IMR-90 (cell line): ENCODE measurements around the gene MED26. TPM values are rescaled to one million over a fixed set of nuclear protein-coding genes. Genes with fewer than 3 reads are reported as not detected.
A peak's percentile ranks its signal among the peaks of the same experiment; 100 is the strongest.

Experiments used
- ATAC-seq: fragments of 200-7000 bp; cut with Tn5 transposase; 2 replicates; pipeline ENCODE4 v1.9.1; 2020; ENCODE audit warnings: low read depth, mild to moderate bottlenecking, moderate library complexity
- BruUV-seq: library from RNA; stranded (reverse); fragments of 400-500 nt; replicated peaks from 2 replicates; lab custom pipeline; 2021; lab: Mats Ljungman, UMichigan
- CTCF ChIA-PET: fragments of 300-600 bp; formaldehyde crosslinking; extraction: SDS; loops from one replicate; lab custom pipeline; 2021; ENCODE audit warnings: antibody characterized with exemption; lab: Yijun Ruan, JAX
- POLR2A ChIA-PET: fragments of 300-600 bp; sonication (Branson Sonifier 250); formaldehyde crosslinking; loops from one replicate; lab custom pipeline; 2022; ENCODE audit warnings: antibody characterized with exemption; ENCODE audit not compliant: unreplicated experiment; lab: Charles Lee
- DNase-seq: peaks from one replicate; pipeline ENCODE4 v3.0.0; 2013
- H2AFZ ChIP-seq: replicated peaks from 2 replicates; pipeline ENCODE3; 2013; ENCODE audit warnings: low read length, mild to moderate bottlenecking; ENCODE audit not compliant: poor library complexity
- H2AK5ac ChIP-seq: 2 replicates; pipeline ENCODE4 v1.6.1; 2013; ENCODE audit warnings: low read depth, low read length, inconsistent platforms
- H2AK9ac ChIP-seq: replicated peaks from 2 replicates; pipeline ENCODE3; 2013; ENCODE audit warnings: mild to moderate bottlenecking, low read depth, low read length, moderate library complexity; ENCODE audit not compliant: poor library complexity
- H2BK120ac ChIP-seq: 2 replicates; pipeline ENCODE4 v1.6.1; 2013; ENCODE audit warnings: low read depth, low read length, inconsistent platforms
- H2BK15ac ChIP-seq: 3 replicates; pipeline ENCODE4 v1.6.1; 2013; ENCODE audit warnings: low read depth, low read length, inconsistent platforms
- H2BK20ac ChIP-seq: 2 replicates; pipeline ENCODE4 v1.6.1; 2013; ENCODE audit warnings: low read depth, mild to moderate bottlenecking, inconsistent platforms, low read length, moderate library complexity
- H2BK5ac ChIP-seq: 2 replicates; pipeline ENCODE4 v1.6.1; 2013; ENCODE audit warnings: mild to moderate bottlenecking, low read depth, low read length, inconsistent platforms; ENCODE audit not compliant: poor library complexity, severe bottlenecking
- H3K14ac ChIP-seq: replicated peaks from 2 replicates; pipeline ENCODE4 v1.6.1; 2013; ENCODE audit warnings: low read depth, low read length, inconsistent platforms
- H3K18ac ChIP-seq: 2 replicates; pipeline ENCODE4 v1.6.1; 2013; ENCODE audit warnings: low read depth, low read length, control low read depth
- H3K23ac ChIP-seq: 2 replicates; pipeline ENCODE4 v1.6.1; 2013; ENCODE audit warnings: low read depth, low read length, inconsistent platforms
- H3K27ac ChIP-seq: 2 replicates; pipeline ENCODE4 v1.5.1; 2013; ENCODE audit warnings: mild to moderate bottlenecking, control low read depth, low read length; ENCODE audit not compliant: insufficient read depth
- H3K27me3 ChIP-seq: 2 replicates; pipeline ENCODE4 v1.6.1; 2013; ENCODE audit warnings: low read length; ENCODE audit not compliant: control insufficient read depth, insufficient read depth
- H3K36me3 ChIP-seq: 2 replicates; pipeline ENCODE4 v1.6.1; 2013; ENCODE audit warnings: low read length, mixed read lengths; ENCODE audit not compliant: control insufficient read depth, insufficient read depth
- H3K4ac ChIP-seq: 2 replicates; pipeline ENCODE4 v1.6.1; 2013; ENCODE audit warnings: low read depth, low read length, inconsistent platforms
- H3K4me1 ChIP-seq: 2 replicates; pipeline ENCODE4 v1.6.1; 2013; ENCODE audit warnings: low read length, mixed read lengths; ENCODE audit not compliant: control insufficient read depth, insufficient read depth
- H3K4me2 ChIP-seq: 2 replicates; pipeline ENCODE4 v1.6.1; 2013; ENCODE audit warnings: low read depth, mild to moderate bottlenecking, control low read depth, low read length, moderate library complexity
- H3K4me3 ChIP-seq: 2 replicates; pipeline ENCODE4 v1.5.1; 2013; ENCODE audit warnings: low read depth, mild to moderate bottlenecking, control low read depth, low read length, moderate library complexity; ENCODE audit not compliant: insufficient read depth
- H3K56ac ChIP-seq: 2 replicates; pipeline ENCODE4 v1.6.1; 2013; ENCODE audit warnings: low read length, inconsistent platforms; ENCODE audit not compliant: insufficient read depth; ENCODE audit errors: extremely low read depth
- H3K79me1 ChIP-seq, 2 experiments: 2 replicates each; pipeline ENCODE4 v1.6.1; 2013; ENCODE audit warnings: low read length in 2 of 2, inconsistent platforms in 1 of 2, low read depth in 1 of 2
- H3K9ac ChIP-seq: 2 replicates; pipeline ENCODE4 v1.6.1; 2013; ENCODE audit warnings: low read depth, low read length, control low read depth
- H3K9me1 ChIP-seq: 2 replicates; pipeline ENCODE4 v1.6.1; 2013; ENCODE audit warnings: low read length, inconsistent platforms; ENCODE audit not compliant: insufficient read depth
- H3K9me3 ChIP-seq: 2 replicates; pipeline ENCODE4 v1.6.1; 2013; ENCODE audit warnings: low read length; ENCODE audit not compliant: control insufficient read depth, insufficient read depth
- H4K20me1 ChIP-seq: 2 replicates; pipeline ENCODE4 v1.6.1; 2013; ENCODE audit warnings: low read length, inconsistent platforms; ENCODE audit not compliant: insufficient read depth
- H4K5ac ChIP-seq: 2 replicates; pipeline ENCODE4 v1.6.1; 2013; ENCODE audit warnings: mild to moderate bottlenecking, low read depth, low read length, control low read depth
- H4K8ac ChIP-seq, 2 experiments: 2 replicates each; pipeline ENCODE4 v1.6.1; 2013; ENCODE audit warnings: low read depth in 2 of 2, low read length in 2 of 2, control low read depth in 1 of 2, inconsistent platforms in 1 of 2
- H4K91ac ChIP-seq: 2 replicates; pipeline ENCODE4 v1.6.1; 2013; ENCODE audit warnings: low read depth, low read length, inconsistent platforms; ENCODE audit not compliant: insufficient read depth
- BHLHE40 ChIP-seq: fragments of 150-350 bp; IDR thresholded peaks from 2 replicates; pipeline ENCODE4 v1.6.1; 2016; ENCODE audit warnings: mild to moderate bottlenecking, low read depth, low read length
- CHD1 ChIP-seq: IDR thresholded peaks from 2 replicates; pipeline ENCODE4 v1.6.1; 2012; ENCODE audit warnings: low read depth, low read length, improper control_type of control experiment
- FOS ChIP-seq: fragments of 150-350 bp; IDR thresholded peaks from 2 replicates; pipeline ENCODE4 v1.6.1; 2016; ENCODE audit warnings: low read depth, low read length
- MAZ ChIP-seq: IDR thresholded peaks from 2 replicates; pipeline ENCODE4 v1.6.1; 2012; ENCODE audit warnings: low read depth, mild to moderate bottlenecking, low read length, improper control_type of control experiment, moderate library complexity, borderline replicate concordance
- MXI1 ChIP-seq: IDR thresholded peaks from 2 replicates; pipeline ENCODE4 v1.6.1; 2012; ENCODE audit warnings: low read depth, mild to moderate bottlenecking, low read length, moderate library complexity, borderline replicate concordance
- RAD21 ChIP-seq: IDR thresholded peaks from 2 replicates; pipeline ENCODE4 v1.6.1; 2012; ENCODE audit warnings: low read length, improper control_type of control experiment
- RCOR1 ChIP-seq: IDR thresholded peaks from 2 replicates; pipeline ENCODE4 v1.6.1; 2012; ENCODE audit warnings: mild to moderate bottlenecking, low read length, improper control_type of control experiment; ENCODE audit not compliant: insufficient replicate concordance
- WGBS, 2 experiments: methylation state at CpG; one replicate each; pipeline versions ENCODE4 v1.1.5 to v1.1.7; 2013; ENCODE audit warnings: missing lambda C conversion rate in 2 of 2; ENCODE audit not compliant: insufficient read length in 1 of 2; ENCODE audit errors: extremely low coverage in 2 of 2; 5-methylcytosine and 5-hydroxymethylcytosine counted together
- dilution Hi-C: fragments of 300-500 bp; cut with HindIII; formaldehyde crosslinking; loops from one replicate; pipeline ENCODE4 v1.14.3; 2018; ENCODE audit warnings: low sequenced_read_pairs; ENCODE audit not compliant: unreplicated experiment
- in situ Hi-C: fragments of 300-500 bp; cut with MboI; formaldehyde crosslinking; loops from 3 replicates; pipeline ENCODE4 v1.14.3; 2019; ENCODE audit warnings: low sequenced_read_pairs, inconsistent platforms, mixed read lengths
- intact Hi-C: fragments of 100-400 bp; cut with micrococcal nuclease; formaldehyde crosslinking; loops from 2 replicates; pipeline ENCODE4 v1.10.0; 2022
- polyA plus RNA-seq, 3 experiments: library from polyadenylated mRNA; depleted of rRNA; stranded (reverse); fragments of >200 nt; gene quantifications; 2 replicates each; pipeline ENCODE4 v1.2.3, GENCODE V29; 2012; ENCODE audit warnings: low replicate concordance in 1 of 3
- total RNA-seq: library from RNA; depleted of rRNA; stranded (reverse); fragments of >200 nt; gene quantifications from 2 replicates; pipeline ENCODE4 v1.2.3, GENCODE V29; 2012
- TF ChIP-seq, protein P1 (sequence below): fragments of 150-350 bp; IDR thresholded peaks from 2 replicates; pipeline ENCODE4 v1.6.1; 2017; ENCODE audit warnings: mild to moderate bottlenecking, antibody characterized with exemption, low read length, low read depth
- TF ChIP-seq, protein P2 (sequence below): fragments of 150-350 bp; IDR thresholded peaks from 2 replicates; pipeline ENCODE4 v1.6.1; 2016; ENCODE audit warnings: low read depth, mild to moderate bottlenecking, low read length, moderate library complexity, borderline replicate concordance

The MED26 gene
- total and polyA plus RNA-seq, 2 of the 4 experiments (the other 2 are of a cell fraction) = 2.0 to 4.0 TPM

DNA sequence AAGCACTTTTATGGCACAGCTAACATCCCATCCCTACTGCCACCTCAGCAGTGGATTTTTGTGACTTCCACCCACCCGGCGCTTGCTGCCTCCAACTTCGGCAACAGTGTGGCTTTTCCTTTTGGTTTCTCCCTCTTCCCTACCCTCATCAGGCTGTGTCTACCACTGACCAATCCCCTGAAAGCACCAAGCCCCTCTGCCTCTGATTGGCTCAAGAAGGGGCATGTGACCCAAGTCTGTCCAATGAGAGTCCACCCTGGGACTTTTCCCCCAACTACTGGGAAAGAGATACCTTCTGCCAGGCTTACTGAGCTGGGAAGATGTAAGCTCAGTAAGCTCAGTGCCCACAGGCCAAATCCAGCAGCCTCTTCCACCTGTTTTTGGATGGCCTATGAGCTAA, 26.1 kb upstream of the MED26 start:
- no peak overlapping the region for H3K4me2 ChIP-seq
- ATAC-seq (no peak), DNase-seq (no peak)
- ChIA-PET POLR2A (interaction anchor here (0.6 kb wide), 1 partner anchor 30 kb away, joined by 3 read pairs; no protein-coding TSS in a partner anchor), CTCF (no interaction called here)
- no peak overlapping the region for H3K18ac ChIP-seq
- H4K8ac ChIP-seq = no peak overlapping the region
- no peak overlapping the region for H4K5ac ChIP-seq
- in situ Hi-C loops (no loop called here), intact Hi-C loops (no loop called here), dilution Hi-C loops (no loop called here)
- no peak overlapping the region for H3K23ac ChIP-seq
- BruUV-seq = no TSS peak
- no peak overlapping the region for H2BK5ac ChIP-seq
- H3K27ac ChIP-seq = no peak overlapping the region
- H2BK20ac ChIP-seq = no peak overlapping the region
- no peak overlapping the region for H3K4ac ChIP-seq
- no peaks in the 10 kb centered on the region for H3K9me3 ChIP-seq
- no peak overlapping the region for H2BK120ac ChIP-seq
- peaks cover 29% of the 10 kb centered on the region for H3K9me1 ChIP-seq
- WGBS, 2 experiments = 100% methylated on average over 3 of the region's 3 CpGs; no CpG with 5 or more reads in 1 of the 2 experiments
- no peak overlapping the region for H2BK15ac ChIP-seq
- no peak overlapping the region for H3K4me3 ChIP-seq
- H2AK5ac ChIP-seq = no peak overlapping the region
- H4K91ac ChIP-seq = no peak overlapping the region
- H2AK9ac ChIP-seq = no peak overlapping the region
- H3K27me3 ChIP-seq = no peaks in the 10 kb centered on the region
- H3K14ac ChIP-seq = no peak overlapping the region
- no peak for TF ChIP-seq BHLHE40
- TF ChIP-seq, protein P1, sequence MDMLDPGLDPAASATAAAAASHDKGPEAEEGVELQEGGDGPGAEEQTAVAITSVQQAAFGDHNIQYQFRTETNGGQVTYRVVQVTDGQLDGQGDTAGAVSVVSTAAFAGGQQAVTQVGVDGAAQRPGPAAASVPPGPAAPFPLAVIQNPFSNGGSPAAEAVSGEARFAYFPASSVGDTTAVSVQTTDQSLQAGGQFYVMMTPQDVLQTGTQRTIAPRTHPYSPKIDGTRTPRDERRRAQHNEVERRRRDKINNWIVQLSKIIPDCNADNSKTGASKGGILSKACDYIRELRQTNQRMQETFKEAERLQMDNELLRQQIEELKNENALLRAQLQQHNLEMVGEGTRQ = peak; percentile 87
- TF ChIP-seq MAZ = no peak
- no peak for TF ChIP-seq MXI1
- no peak for TF ChIP-seq RCOR1
- TF ChIP-seq, protein P2, sequence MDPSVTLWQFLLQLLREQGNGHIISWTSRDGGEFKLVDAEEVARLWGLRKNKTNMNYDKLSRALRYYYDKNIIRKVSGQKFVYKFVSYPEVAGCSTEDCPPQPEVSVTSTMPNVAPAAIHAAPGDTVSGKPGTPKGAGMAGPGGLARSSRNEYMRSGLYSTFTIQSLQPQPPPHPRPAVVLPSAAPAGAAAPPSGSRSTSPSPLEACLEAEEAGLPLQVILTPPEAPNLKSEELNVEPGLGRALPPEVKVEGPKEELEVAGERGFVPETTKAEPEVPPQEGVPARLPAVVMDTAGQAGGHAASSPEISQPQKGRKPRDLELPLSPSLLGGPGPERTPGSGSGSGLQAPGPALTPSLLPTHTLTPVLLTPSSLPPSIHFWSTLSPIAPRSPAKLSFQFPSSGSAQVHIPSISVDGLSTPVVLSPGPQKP = no peak
- no peak for TF ChIP-seq RAD21
- TF ChIP-seq FOS = no peak
- no peak for TF ChIP-seq CHD1
- H3K9ac ChIP-seq = no peak overlapping the region
- H3K4me1 ChIP-seq = no peaks in the 10 kb centered on the region
- peaks cover 59% of the 10 kb centered on the region for H3K36me3 ChIP-seq
- no peak overlapping the region for H3K56ac ChIP-seq
- no peak overlapping the region for H2AFZ ChIP-seq
- peaks cover 47% of the 10 kb centered on the region for H4K20me1 ChIP-seq
- H3K79me1 ChIP-seq = peaks cover 52 to 77% of the 10 kb centered on the region in 2 experiments
